ENCODE measurements around the gene HNRNPF.
"Not testable (repeated sequence)": the region's sequence is repeated elsewhere in the genome, so short reads cannot be mapped to it uniquely, and the experiment has no call there.

The HNRNPF gene

GRCh38 chr10:43344051-43344450, 64.9 kb downstream of the HNRNPF start:
- DNase-seq: no peak

GRCh38 chr10:43343126-43343525, 65.9 kb downstream of the HNRNPF start:
- no peak for DNase-seq

GRCh38 chr10:43342279-43343125, 66.5 kb downstream of the HNRNPF start:
- DNase-seq: no peak

GRCh38 chr10:43341450-43341849, 67.5 kb downstream of the HNRNPF start:
- DNase-seq: no peak

- DNase-seq: no peak
Observed at GRCh38 chr10:43340619-43341018, 68.4 kb downstream of the HNRNPF start.

GRCh38 chr10:43340101-43340500, 68.9 kb downstream of the HNRNPF start:
- no peak for DNase-seq

- no peak for DNase-seq
Observed at GRCh38 chr10:43339136-43339535, 69.8 kb downstream of the HNRNPF start.

GRCh38 chr10:43338117-43338516, 70.9 kb downstream of the HNRNPF start:
- no peak for DNase-seq

- not testable (repeated sequence) for DNase-seq
Observed at GRCh38 chr10:43337536-43337935, 71.5 kb downstream of the HNRNPF start.

- DNase-seq: no peak
Observed at GRCh38 chr10:43336641-43337318, 72.2 kb downstream of the HNRNPF start.

- DNase-seq: no peak
Observed at GRCh38 chr10:43336061-43336460, 72.9 kb downstream of the HNRNPF start.
